ENCODE measurements around the gene ALG3. TPM values are rescaled to one million over a fixed set of nuclear protein-coding genes. Genes with fewer than 3 reads are reported as not detected.

Gene ALG3
- total and polyA plus RNA-seq, 7 experiments from 2014 or later, result 19.4 to 80.3 (median 44.6) TPM

DNA sequence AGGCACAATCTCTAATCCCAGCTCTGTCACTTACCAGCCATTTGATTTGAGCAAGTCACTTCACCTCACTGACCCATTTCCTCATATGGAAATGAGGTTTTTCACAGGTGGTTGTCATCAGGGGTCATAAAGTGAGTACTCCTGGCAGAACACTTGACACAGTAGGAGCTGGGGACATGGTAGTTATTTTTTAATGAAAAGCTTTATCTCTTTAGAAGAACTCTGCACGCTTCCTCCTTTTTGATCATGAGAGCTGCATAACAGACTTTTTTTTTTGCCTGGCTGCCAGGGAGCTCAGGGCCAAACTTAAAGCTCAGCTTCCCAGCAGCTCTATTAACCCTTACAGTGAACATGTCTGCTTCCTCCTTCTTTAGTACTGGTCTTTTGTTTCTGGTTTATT is 11.0 kb downstream of the ALG3 start:
- H3K4me1 Mint-ChIP-seq, result peaks cover 0 to 2% (median 0%) of the 10 kb centered on the region in 7 donors
- Histone ChIP-seq H3K36me3 (ENCODE audit: control insufficient read depth in 2 of 3, insufficient read depth in 3 of 3, low read length in 3 of 3) (peaks cover 0 to 14% (median 3%) of the 10 kb centered on the region in 3 experiments), H3K9me3 (ENCODE audit: control insufficient read depth in 2 of 3, low read length in 3 of 3) (no peaks in the 10 kb centered on the region), H3K4me1 (ENCODE audit: control insufficient read depth in 2 of 2, insufficient read depth in 2 of 2, low read length in 2 of 2) (no peaks in the 10 kb centered on the region), H3K4me3 (ENCODE audit: low read length) (no peak overlapping the region), H3K27me3 (ENCODE audit: control insufficient read depth in 2 of 2, insufficient read depth in 2 of 2, low read length in 2 of 2) (no peaks in the 10 kb centered on the region), H3K27ac (ENCODE audit: low read depth, low read length) (no peak overlapping the region)
- peaks cover 0 to 7% (median 2%) of the 10 kb centered on the region in 5 donors for H3K36me3 Mint-ChIP-seq
- no peak overlapping the region for H3K4me3 Mint-ChIP-seq
- peaks cover 3 to 8% (median 3%) of the 10 kb centered on the region in 5 donors for H3K27me3 Mint-ChIP-seq
- ATAC-seq (no peak), DNase-seq (no peak)
- H3K27ac Mint-ChIP-seq, result no peak overlapping the region
- POLR2A ChIA-PET, result no interaction called here
- H3K9me3 Mint-ChIP-seq, result peaks cover 0 to 2% (median 0%) of the 10 kb centered on the region in 11 donors
- CTCF ChIA-PET, result interaction anchor here (0.6 to 1.1 kb wide), 3 partner anchors 10 to 99 kb away, joined by 3 to 4 read pairs (median 3); no protein-coding TSS in a partner anchor
- intact Hi-C loops (cut with micrococcal nuclease), result no loop called here

DNA sequence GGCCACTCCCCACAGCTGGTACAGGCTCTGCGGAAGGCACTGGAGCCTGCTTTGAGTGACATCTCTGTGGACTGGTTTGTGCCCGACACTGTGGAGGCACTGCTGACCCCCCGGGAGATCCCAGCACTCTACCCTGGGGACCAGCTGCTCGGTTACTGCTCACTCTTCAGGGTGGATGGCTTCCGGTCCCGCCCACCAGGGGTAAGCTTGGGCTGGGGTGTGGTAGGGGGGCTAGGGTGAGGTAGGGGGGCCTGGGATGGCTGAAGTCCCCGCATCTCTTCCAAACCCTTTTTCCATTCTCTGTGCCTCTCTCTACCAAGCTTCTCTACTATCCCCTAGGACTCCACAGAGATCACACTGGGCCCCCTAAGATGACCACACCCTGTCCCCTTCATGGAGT is 11.6 kb downstream of the ALG3 start:
- ATAC-seq, result no peak

DNA sequence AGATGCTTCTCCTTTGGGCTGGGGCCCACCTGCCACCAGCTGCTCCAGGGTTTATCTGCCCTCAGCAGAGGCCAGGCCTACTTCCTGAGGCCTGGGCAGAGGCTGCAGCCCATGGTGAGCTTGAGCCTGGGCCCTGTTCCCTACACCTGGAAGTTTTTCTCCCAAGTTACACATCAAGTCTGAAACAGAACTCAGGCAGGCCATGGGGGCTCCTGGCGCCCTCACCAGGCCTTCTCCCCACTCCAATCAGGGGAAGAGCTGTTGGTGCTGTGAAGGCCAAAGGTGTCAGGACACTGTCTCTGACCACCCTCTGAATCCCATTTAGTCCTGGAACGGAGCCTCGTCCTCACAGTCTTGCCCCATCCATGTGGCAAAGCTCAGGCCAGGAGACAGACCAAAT is 12.1 kb downstream of the ALG3 start:
- intact Hi-C loops (cut with micrococcal nuclease), result no loop called here
- H3K27me3 ChIP-seq (ENCODE audit: control insufficient read depth in 2 of 2, insufficient read depth in 2 of 2, low read length in 2 of 2), result no peaks in the 10 kb centered on the region
- H3K9me3 ChIP-seq (ENCODE audit: control insufficient read depth in 2 of 3, low read length in 3 of 3), result no peaks in the 10 kb centered on the region
- Mint-ChIP-seq H3K27me3 (peaks cover 14 to 20% (median 15%) of the 10 kb centered on the region in 5 donors), H3K4me1 (peaks cover 0 to 2% (median 0%) of the 10 kb centered on the region in 7 donors), H3K36me3 (no peaks in the 10 kb centered on the region), H3K4me3 (no peak overlapping the region), H3K27ac (no peak overlapping the region), H3K9me3 (peaks cover 0 to 2% (median 0%) of the 10 kb centered on the region in 11 donors)
- H3K4me3 ChIP-seq (ENCODE audit: low read length), result no peak overlapping the region
- H3K27ac ChIP-seq (ENCODE audit: low read depth, low read length), result no peak overlapping the region
- ChIA-PET CTCF (no interaction called here), POLR2A (no interaction called here)
- ATAC-seq (no peak), DNase-seq (no peak)
- no peaks in the 10 kb centered on the region for H3K4me1 ChIP-seq (ENCODE audit: control insufficient read depth in 2 of 2, insufficient read depth in 2 of 2, low read length in 2 of 2)
- peaks cover 0 to 2% (median 0%) of the 10 kb centered on the region in 3 experiments for H3K36me3 ChIP-seq (ENCODE audit: control insufficient read depth in 2 of 3, insufficient read depth in 3 of 3, low read length in 3 of 3)

More for the DNA sequence above, 11.6 kb downstream of the ALG3 start:
- H3K9me3 Mint-ChIP-seq, result peaks cover 0 to 2% (median 0%) of the 10 kb centered on the region in 11 donors
- no peak overlapping the region for H3K4me3 Mint-ChIP-seq
- Histone ChIP-seq H3K9me3 (ENCODE audit: control insufficient read depth in 2 of 3, low read length in 3 of 3) (no peaks in the 10 kb centered on the region), H3K36me3 (ENCODE audit: control insufficient read depth in 2 of 3, insufficient read depth in 3 of 3, low read length in 3 of 3) (peaks cover 0 to 8% (median 1%) of the 10 kb centered on the region in 3 experiments), H3K27me3 (ENCODE audit: control insufficient read depth in 2 of 2, insufficient read depth in 2 of 2, low read length in 2 of 2) (no peaks in the 10 kb centered on the region), H3K4me3 (ENCODE audit: low read length) (no peak overlapping the region), H3K4me1 (ENCODE audit: control insufficient read depth in 2 of 2, insufficient read depth in 2 of 2, low read length in 2 of 2) (no peaks in the 10 kb centered on the region), H3K27ac (ENCODE audit: low read depth, low read length) (no peak overlapping the region)
- H3K27ac Mint-ChIP-seq, result no peak overlapping the region
- peaks cover 0 to 1% (median 0%) of the 10 kb centered on the region in 5 donors for H3K36me3 Mint-ChIP-seq
- CTCF ChIA-PET, result interaction anchor here (0.6 to 0.7 kb wide), 2 partner anchors 100 to 334 kb away, joined by 3 read pairs; no protein-coding TSS in a partner anchor
- H3K4me1 Mint-ChIP-seq, result peaks cover 0 to 2% (median 0%) of the 10 kb centered on the region in 7 donors
- peaks cover 9 to 14% (median 9%) of the 10 kb centered on the region in 5 donors for H3K27me3 Mint-ChIP-seq
- DNase-seq, result no peak
- POLR2A ChIA-PET, result no interaction called here
- intact Hi-C loops (cut with micrococcal nuclease), result no loop called here

DNA sequence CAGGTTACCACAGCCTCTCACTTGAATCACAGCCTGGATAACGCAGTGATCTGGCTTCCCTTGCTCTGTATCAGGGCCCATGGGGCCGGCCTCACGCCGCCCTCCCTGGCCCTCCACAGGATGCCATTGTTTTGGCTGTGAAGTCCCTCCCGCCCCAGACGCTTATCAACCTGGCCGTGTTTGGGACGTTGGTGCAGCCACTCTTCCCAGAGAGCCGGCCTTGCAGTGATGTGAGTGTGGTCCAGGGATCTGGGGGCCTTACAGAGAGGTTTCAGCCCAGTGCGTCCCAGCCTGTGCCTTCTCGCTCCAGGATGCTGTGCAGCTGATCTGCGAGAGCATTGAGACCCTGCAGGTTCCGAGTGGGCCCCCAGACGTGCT is 12.7 kb downstream of the ALG3 start:
- Mint-ChIP-seq H3K9me3 (peaks cover 0 to 2% (median 0%) of the 10 kb centered on the region in 11 donors), H3K27ac (no peak overlapping the region), H3K4me3 (no peak overlapping the region), H3K27me3 (peaks cover 20 to 26% (median 21%) of the 10 kb centered on the region in 5 donors), H3K4me1 (peaks cover 4 to 8% (median 6%) of the 10 kb centered on the region in 7 donors), H3K36me3 (no peaks in the 10 kb centered on the region)
- no peaks in the 10 kb centered on the region for H3K9me3 ChIP-seq (ENCODE audit: control insufficient read depth in 2 of 3, low read length in 3 of 3)
- H3K4me3 ChIP-seq (ENCODE audit: low read length), result no peak overlapping the region
- peaks cover 4 to 6% of the 10 kb centered on the region in 2 donors for H3K27me3 ChIP-seq (ENCODE audit: control insufficient read depth in 2 of 2, insufficient read depth in 2 of 2, low read length in 2 of 2)
- H3K27ac ChIP-seq (ENCODE audit: low read depth, low read length), result no peak overlapping the region
- ChIA-PET POLR2A (no interaction called here), CTCF (no interaction called here)
- no peaks in the 10 kb centered on the region for H3K36me3 ChIP-seq (ENCODE audit: control insufficient read depth in 2 of 3, insufficient read depth in 3 of 3, low read length in 3 of 3)
- no peak for DNase-seq
- no peak for ATAC-seq
- intact Hi-C loops (cut with micrococcal nuclease), result no loop called here
- no peaks in the 10 kb centered on the region for H3K4me1 ChIP-seq (ENCODE audit: control insufficient read depth in 2 of 2, insufficient read depth in 2 of 2, low read length in 2 of 2)

DNA sequence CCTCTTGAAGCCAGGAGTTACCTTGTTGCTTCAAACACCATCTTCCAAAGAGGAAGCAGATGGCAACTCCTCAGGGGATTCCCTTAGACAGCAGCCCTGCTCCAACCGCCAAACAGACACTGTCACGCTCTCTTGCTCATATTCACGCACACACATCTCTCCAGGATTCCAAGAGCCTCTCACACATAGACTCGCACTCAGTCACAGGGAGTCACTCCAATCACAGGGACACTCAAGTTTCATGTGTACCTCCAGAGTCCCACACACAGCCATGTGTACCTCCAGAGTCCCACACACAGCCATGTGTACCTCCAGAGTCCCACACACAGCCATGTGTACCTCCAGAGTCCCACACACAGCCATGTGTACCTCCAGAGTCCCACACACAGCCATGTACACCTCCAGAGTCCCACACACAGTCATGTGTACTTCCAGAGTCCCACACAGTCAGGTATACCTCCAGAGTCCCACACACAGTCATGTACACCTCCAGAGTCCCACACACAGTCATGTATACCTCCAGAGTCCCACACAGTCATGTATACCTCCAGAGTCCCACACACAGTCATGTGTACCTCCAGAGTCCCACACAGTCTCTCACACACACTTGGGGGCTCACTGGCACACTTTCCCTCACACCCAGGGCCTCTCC is 13.3 kb downstream of the ALG3 start:
- Mint-ChIP-seq H3K27me3 (peaks cover 22 to 28% (median 24%) of the 10 kb centered on the region in 5 donors), H3K9me3 (peaks cover 0 to 2% (median 0%) of the 10 kb centered on the region in 11 donors), H3K27ac (no peak overlapping the region), H3K4me3 (no peak overlapping the region), H3K36me3 (no peaks in the 10 kb centered on the region), H3K4me1 (peaks cover 4 to 11% (median 8%) of the 10 kb centered on the region in 7 donors)
- ATAC-seq, result no peak
- no peaks in the 10 kb centered on the region for H3K9me3 ChIP-seq (ENCODE audit: control insufficient read depth in 2 of 3, low read length in 3 of 3)
- intact Hi-C loops (cut with micrococcal nuclease), result no loop called here
- peaks cover 4 to 8% of the 10 kb centered on the region in 2 donors for H3K27me3 ChIP-seq (ENCODE audit: control insufficient read depth in 2 of 2, insufficient read depth in 2 of 2, low read length in 2 of 2)
- H3K27ac ChIP-seq (ENCODE audit: low read depth, low read length), result no peak overlapping the region
- CTCF ChIA-PET, result no interaction called here
- no peaks in the 10 kb centered on the region for H3K4me1 ChIP-seq (ENCODE audit: control insufficient read depth in 2 of 2, insufficient read depth in 2 of 2, low read length in 2 of 2)
- no peaks in the 10 kb centered on the region for H3K36me3 ChIP-seq (ENCODE audit: control insufficient read depth in 2 of 3, insufficient read depth in 3 of 3, low read length in 3 of 3)
- no peak for DNase-seq
- POLR2A ChIA-PET, result no interaction called here
- H3K4me3 ChIP-seq (ENCODE audit: low read length), result no peak overlapping the region

DNA sequence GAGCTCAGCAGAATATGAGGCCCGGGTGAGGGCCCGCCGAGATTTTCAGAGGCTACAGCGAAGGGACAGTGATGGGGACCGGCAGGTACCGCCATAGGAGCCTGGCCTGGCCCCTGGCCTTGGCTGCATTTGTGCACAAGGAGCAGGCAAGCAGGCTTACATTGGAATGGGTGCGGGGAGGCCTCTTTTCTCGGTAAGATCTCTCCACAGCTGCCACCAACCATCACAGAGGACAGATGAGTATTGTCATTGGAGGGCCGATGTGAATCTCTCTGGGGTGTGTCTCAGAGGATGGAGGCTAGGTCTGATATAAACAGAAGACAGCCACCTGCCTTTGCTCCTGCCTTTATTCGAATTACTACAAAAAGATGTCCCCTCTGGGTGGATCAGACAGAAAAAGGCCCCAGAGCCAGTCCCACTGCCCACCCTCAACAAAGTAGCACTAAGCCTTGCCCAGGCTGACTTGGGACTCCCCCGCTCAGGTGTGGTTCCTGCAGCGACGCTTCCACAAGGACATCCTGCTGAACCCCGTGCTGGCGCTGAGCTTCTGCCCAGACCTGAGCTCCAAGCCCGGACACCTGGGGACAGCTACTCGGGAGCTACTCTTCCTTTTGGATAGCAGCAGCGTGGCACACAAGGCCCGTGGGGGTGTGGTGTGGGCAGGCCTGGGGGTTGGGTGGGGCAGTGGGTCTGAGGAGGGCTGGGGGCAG is 13.9 kb downstream of the ALG3 start:
- peaks cover 4 to 9% of the 10 kb centered on the region in 2 donors for H3K27me3 ChIP-seq (ENCODE audit: control insufficient read depth in 2 of 2, insufficient read depth in 2 of 2, low read length in 2 of 2)
- Mint-ChIP-seq H3K27me3 (peaks cover 22 to 28% (median 24%) of the 10 kb centered on the region in 5 donors), H3K27ac (no peak overlapping the region), H3K9me3 (peaks cover 0 to 2% (median 0%) of the 10 kb centered on the region in 11 donors), H3K36me3 (no peaks in the 10 kb centered on the region), H3K4me1 (peaks cover 4 to 11% (median 8%) of the 10 kb centered on the region in 7 donors), H3K4me3 (no peak overlapping the region)
- DNase-seq (no peak), ATAC-seq (no peak)
- intact Hi-C loops (cut with micrococcal nuclease), result no loop called here
- no peaks in the 10 kb centered on the region for H3K4me1 ChIP-seq (ENCODE audit: control insufficient read depth in 2 of 2, insufficient read depth in 2 of 2, low read length in 2 of 2)
- H3K4me3 ChIP-seq (ENCODE audit: low read length), result no peak overlapping the region
- POLR2A ChIA-PET, result no interaction called here
- no peaks in the 10 kb centered on the region for H3K9me3 ChIP-seq (ENCODE audit: control insufficient read depth in 2 of 3, low read length in 3 of 3)
- H3K36me3 ChIP-seq (ENCODE audit: control insufficient read depth in 2 of 3, insufficient read depth in 3 of 3, low read length in 3 of 3), result no peaks in the 10 kb centered on the region
- CTCF ChIA-PET, result no interaction called here
- H3K27ac ChIP-seq (ENCODE audit: low read depth, low read length), result no peak overlapping the region

All from naive thymus-derived CD4-positive, alpha-beta T cell (primary cell).